ENCODE measurements around the gene OSBP. TPM values are rescaled to one million over a fixed set of nuclear protein-coding genes. Genes with fewer than 3 reads are reported as not detected.
A peak's percentile ranks its signal among the peaks of the same experiment; 100 is the strongest.

Gene OSBP
- total and polyA plus RNA-seq, 9 of the 15 experiments (the other 6 are each of a cell fraction or from before 2014, with no cell fraction given) = 11.7 to 49.0 (median 28.7) TPM

GRCh38 chr11:59615637-59616395, at the start of gene OSBP (continued):
- TF ChIP-seq CREB3 (tag; conservative IDR thresholded peaks at IDR 0.05; ENCODE audit: low read depth) (peak; percentile 100), CSDE1 (IDR thresholded peaks at IDR 0.05) (peak in 1 of 2 experiments; percentile 73; a peak in 2 of 4 replicates), MXI1 (IDR thresholded peaks at IDR 0.05; ENCODE audit: low read depth, low read length) (0 out of 2 replicates have a peak, but pooled peaks have one; percentile 17), ARNT (IDR thresholded peaks at IDR 0.05) (peak in 1 of 2 experiments; percentile 58; a peak in 1 of 4 replicates), ZNF511 (CRISPR knock-in tag; IDR thresholded peaks at IDR 0.05) (0 out of 2 replicates have a peak, but pooled peaks have one; percentile 39), DPF2 (IDR thresholded peaks at IDR 0.05) (no peak; the same call in 1 of the 2 replicates), ZKSCAN8 (CRISPR knock-in tag; IDR thresholded peaks at IDR 0.05) (no peak), KLF13 (tag; IDR thresholded peaks at IDR 0.05; ENCODE audit: borderline replicate concordance, low read depth) (0 out of 2 replicates have a peak, but pooled peaks have one; percentile 24), ZBTB7A (IDR thresholded peaks at IDR 0.05; ENCODE audit: borderline replicate concordance, control insufficient read depth, low read depth, low read length) (no peak), ETV5 (CRISPR knock-in tag; IDR thresholded peaks at IDR 0.05; ENCODE audit: low read depth) (peak; percentile 66; the same call in 1 of the 2 replicates), HCFC1 (IDR thresholded peaks at IDR 0.05; ENCODE audit: low read depth, low read length) (peak; percentile 70), NFE2 (IDR thresholded peaks at IDR 0.05; ENCODE audit: low read depth) (peak; percentile 56; the same call in 1 of the 2 replicates), CREB1 (IDR thresholded peaks at IDR 0.05) (peak; percentile 97), CREB1 (CRISPR knock-in tag; IDR thresholded peaks at IDR 0.05) (peak; percentile 95), PML (IDR thresholded peaks at IDR 0.05; ENCODE audit: low read length) (0 out of 2 replicates have a peak, but pooled peaks have one; percentile 28), TEAD1 (CRISPR knock-in tag; IDR thresholded peaks at IDR 0.05) (peak; percentile 76 to 92; a peak in 3 of 4 replicates), ZNF561 (CRISPR knock-in tag; conservative IDR thresholded peaks at IDR 0.05) (no peak)
- TF ChIP-seq, protein P1, sequence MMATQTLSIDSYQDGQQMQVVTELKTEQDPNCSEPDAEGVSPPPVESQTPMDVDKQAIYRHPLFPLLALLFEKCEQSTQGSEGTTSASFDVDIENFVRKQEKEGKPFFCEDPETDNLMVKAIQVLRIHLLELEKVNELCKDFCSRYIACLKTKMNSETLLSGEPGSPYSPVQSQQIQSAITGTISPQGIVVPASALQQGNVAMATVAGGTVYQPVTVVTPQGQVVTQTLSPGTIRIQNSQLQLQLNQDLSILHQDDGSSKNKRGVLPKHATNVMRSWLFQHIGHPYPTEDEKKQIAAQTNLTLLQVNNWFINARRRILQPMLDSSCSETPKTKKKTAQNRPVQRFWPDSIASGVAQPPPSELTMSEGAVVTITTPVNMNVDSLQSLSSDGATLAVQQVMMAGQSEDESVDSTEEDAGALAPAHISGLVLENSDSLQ (IDR thresholded peaks at IDR 0.05) = peak; percentile 100
- TF ChIP-seq, protein P2, sequence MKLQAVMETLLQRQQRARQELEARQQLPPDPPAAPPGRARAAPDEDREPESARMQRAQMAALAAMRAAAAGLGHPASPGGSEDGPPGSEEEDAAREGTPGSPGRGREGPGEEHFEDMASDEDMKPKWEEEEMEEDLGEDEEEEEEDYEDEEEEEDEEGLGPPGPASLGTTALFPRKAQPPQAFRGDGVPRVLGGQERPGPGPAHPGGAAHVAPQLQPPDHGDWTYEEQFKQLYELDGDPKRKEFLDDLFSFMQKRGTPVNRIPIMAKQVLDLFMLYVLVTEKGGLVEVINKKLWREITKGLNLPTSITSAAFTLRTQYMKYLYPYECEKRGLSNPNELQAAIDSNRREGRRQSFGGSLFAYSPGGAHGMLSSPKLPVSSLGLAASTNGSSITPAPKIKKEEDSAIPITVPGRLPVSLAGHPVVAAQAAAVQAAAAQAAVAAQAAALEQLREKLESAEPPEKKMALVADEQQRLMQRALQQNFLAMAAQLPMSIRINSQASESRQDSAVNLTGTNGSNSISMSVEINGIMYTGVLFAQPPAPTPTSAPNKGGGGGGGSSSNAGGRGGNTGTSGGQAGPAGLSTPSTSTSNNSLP (IDR thresholded peaks at IDR 0.05; ENCODE audit: borderline replicate concordance, low read depth, low read length) = peak; percentile 99; the same call in 1 of the 2 replicates
- TF ChIP-seq, protein P3, sequence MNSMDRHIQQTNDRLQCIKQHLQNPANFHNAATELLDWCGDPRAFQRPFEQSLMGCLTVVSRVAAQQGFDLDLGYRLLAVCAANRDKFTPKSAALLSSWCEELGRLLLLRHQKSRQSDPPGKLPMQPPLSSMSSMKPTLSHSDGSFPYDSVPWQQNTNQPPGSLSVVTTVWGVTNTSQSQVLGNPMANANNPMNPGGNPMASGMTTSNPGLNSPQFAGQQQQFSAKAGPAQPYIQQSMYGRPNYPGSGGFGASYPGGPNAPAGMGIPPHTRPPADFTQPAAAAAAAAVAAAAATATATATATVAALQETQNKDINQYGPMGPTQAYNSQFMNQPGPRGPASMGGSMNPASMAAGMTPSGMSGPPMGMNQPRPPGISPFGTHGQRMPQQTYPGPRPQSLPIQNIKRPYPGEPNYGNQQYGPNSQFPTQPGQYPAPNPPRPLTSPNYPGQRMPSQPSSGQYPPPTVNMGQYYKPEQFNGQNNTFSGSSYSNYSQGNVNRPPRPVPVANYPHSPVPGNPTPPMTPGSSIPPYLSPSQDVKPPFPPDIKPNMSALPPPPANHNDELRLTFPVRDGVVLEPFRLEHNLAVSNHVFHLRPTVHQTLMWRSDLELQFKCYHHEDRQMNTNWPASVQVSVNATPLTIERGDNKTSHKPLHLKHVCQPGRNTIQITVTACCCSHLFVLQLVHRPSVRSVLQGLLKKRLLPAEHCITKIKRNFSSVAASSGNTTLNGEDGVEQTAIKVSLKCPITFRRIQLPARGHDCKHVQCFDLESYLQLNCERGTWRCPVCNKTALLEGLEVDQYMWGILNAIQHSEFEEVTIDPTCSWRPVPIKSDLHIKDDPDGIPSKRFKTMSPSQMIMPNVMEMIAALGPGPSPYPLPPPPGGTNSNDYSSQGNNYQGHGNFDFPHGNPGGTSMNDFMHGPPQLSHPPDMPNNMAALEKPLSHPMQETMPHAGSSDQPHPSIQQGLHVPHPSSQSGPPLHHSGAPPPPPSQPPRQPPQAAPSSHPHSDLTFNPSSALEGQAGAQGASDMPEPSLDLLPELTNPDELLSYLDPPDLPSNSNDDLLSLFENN (IDR thresholded peaks at IDR 0.05; ENCODE audit: low read depth in 2 of 2, low read length in 2 of 2) = no peak

All from K562 (cell line).